Left colon (tissue), 2 donors: ENCODE measurements around the gene CENPS. TPM values are rescaled to one million over a fixed set of nuclear protein-coding genes. Genes with fewer than 3 reads are reported as not detected.
"Not testable (repeated sequence)": the region's sequence is repeated elsewhere in the genome, so short reads cannot be mapped to it uniquely, and the experiment has no call there.

Experiments used
- ATAC-seq: fragments of 200-7000 bp; cut with Tn5 transposase; one replicate; pipeline ENCODE4 v1.9.1; 2020; ENCODE audit warnings: mild to moderate bottlenecking, moderate library complexity
- DNase-seq, 2 donors: peaks; one replicate each; pipeline ENCODE4 v3.0.0-alpha.2; 2020
- intact Hi-C, 2 donors: fragments of 100-400 bp; cut with DNase I in 1 of 2; cut with micrococcal nuclease in 1 of 2; formaldehyde crosslinking; loops; one replicate each; pipeline versions ENCODE4 v1.11.2 to v1.14.0; 2022; cut with DNase I, micrococcal nuclease
- total RNA-seq, 2 donors: library from RNA; stranded (reverse); fragmentation: NEBNext Ultra II Directional; extraction: Animal tissue kit (Norgen Biotek cat#: 25700); gene quantifications; one replicate each; pipeline ENCODE4 v1.2.1, GENCODE V29; 2021
- donor health status: DM: no; HTN: no; CAD: no.
- donor health status: DM: yes; HTN: yes; CAD: no.

Gene CENPS
- total RNA-seq, 2 donors from 2014 or later = 11.8 to 11.9 TPM

DNA sequence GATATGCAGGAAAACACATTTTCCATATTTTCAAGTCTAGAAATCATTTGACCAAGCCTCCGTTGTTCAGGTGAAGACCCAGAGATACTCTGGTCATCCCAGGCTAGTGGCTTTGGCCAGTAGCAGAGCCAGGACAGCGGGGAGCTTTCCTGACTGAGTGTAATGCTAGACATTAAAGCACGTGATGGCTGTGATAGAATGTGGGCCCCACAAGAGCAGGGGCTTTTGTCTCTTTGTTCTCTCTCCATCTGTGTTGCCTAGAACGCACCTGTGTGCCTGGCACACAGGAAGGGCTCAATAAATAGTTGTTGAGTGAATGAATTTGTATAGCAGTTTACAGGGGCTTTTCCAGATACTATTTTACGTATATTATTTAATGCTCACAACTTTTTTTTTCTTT lies 10.6 kb downstream of the CENPS start:
- ATAC-seq = no peak
- intact Hi-C loops = no loop called here
- no peak for DNase-seq

- no peak for DNase-seq
- intact Hi-C loops = no loop called here
- no peak for ATAC-seq
These were observed 14.0 kb downstream of the CENPS start for GRCh38 chr1:10444248-10444647.

DNA sequence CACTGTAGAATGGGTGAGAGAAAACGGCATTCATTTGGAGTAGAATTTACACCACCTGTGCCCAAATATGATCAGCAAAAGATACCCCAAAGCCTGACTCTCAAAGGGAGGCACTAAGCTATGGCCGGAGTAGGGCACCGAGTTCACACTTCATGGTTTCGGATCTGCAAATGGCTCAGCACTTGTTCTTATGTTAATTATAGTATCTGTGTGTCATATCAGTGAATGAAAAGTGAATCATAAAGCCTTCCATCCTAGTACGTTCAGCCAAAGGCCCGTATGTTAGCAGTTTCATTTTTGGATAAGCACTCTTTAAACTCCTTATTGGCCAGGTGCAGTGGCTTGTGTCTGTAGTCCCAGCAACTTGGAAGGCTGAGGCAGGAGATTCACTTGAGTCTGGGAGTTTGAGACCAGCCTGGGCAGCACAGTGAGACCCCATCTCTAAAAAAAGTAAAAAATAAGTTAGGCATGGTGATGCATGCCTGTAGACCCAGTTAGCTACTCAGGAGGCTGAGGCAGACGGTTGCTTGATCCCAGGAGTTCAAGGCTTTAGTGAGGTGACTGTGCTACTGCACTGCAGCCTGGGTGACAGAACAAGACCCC lies 14.7 kb downstream of the CENPS start:
- ATAC-seq = no peak
- DNase-seq = no peak
- intact Hi-C loops = no loop called here

DNA sequence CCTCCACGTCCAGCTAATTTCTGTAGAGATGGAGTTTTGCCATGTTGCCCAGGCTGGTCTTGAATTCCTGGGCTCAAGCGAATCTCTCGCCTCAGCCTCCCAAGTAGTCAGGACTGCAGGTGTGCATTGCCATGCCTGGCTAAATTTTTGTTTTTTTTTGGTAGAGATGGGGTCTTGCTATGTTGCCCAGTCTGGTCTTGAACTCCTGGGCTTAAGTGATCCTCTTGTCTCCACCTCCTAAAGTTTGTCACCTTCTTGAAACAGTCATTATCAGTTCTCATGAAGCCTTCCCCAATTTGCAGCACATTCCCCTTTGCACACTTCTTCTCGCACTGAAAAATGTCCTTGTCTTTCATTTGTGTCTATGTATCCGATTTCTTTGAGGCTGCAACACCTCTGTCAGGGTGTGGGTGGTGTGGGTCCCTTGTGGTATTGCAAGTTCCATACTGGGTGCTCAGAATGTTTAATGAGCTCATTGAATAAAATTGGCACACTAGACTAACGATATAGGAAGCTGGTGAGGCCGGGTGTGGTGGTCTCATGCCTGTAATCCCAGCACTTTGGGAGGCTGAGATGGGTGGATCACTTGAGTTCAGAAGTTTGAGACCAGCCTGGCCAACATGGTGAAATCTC lies 16.7 kb downstream of the CENPS start:
- intact Hi-C loops = no loop called here
- no peak for ATAC-seq
- no peak for DNase-seq

- ATAC-seq (no peak), DNase-seq (no peak)
- intact Hi-C loops = no loop called here
These were observed 19.5 kb downstream of the CENPS start, which contains the start of gene CORT for GRCh38 chr1:10449751-10450150. Gene CORT (plus strand): TSS chr1:10450031. CDS start chr1:10450224, 193 bp downstream.

DNA sequence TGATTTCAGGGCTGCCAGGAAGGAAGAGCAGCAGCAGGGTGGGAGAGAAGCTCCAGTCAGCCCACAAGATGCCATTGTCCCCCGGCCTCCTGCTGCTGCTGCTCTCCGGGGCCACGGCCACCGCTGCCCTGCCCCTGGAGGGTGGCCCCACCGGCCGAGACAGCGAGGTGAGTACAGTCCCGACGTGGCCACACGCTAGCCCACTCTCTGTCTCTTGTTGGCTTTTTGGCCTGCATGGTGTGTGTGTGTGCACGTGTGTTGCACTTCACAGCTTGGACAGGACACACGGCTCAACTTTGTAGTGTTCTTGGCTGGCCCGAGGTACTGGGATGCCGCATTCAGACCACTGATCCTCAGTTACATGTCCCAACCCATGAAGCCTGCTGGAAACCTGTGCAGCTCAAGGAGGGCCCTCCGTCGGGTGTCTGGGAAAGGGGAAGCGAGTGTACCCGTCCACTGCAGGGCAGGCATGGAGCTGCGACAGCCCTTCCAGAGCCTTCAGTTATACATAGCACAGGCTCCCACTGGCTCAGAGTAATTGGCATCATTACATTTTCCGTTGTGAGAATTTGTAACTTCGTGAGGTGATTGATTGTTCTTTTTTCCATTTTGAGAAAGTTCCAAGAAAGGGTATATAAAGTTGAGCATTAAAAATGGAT lies 20.1 kb downstream of the CENPS start:
- DNase-seq = no peak
- no peak for ATAC-seq
- intact Hi-C loops = no loop called here

- intact Hi-C loops = no loop called here
- no peak for ATAC-seq
These were observed 20.6 kb downstream of the CENPS start for GRCh38 chr1:10450836-10451235.

GRCh38 chr1:10451287-10451686 lies 21.1 kb downstream of the CENPS start:
- DNase-seq (no peak), ATAC-seq (no peak)
- intact Hi-C loops = no loop called here

More at GRCh38 chr1:10450836-10451235, 20.6 kb downstream of the CENPS start:
- DNase-seq = no peak

DNA sequence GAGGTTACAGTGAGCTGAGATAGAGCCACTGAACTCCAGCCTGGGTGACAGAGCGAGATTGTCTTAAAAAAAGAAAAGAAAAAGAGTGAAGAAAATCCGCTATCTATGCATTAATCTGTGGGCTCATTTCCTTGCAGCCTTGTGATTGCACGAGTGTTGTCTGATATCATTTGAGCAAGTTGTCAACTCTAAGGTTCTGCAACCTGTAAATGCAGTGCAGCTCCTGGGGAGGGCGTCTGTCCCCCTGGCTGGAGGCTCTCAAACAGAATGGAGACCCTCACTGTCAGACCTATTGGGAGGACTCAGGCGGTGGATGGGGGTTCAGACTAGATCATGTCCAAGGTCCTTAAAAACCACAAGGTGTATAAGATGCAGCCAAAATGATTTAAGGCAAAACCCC lies 25.8 kb downstream of the CENPS start:
- DNase-seq = no peak
- ATAC-seq = no peak
- intact Hi-C loops = no loop called here

GRCh38 chr1:10456661-10457060 lies 26.4 kb downstream of the CENPS start:
- intact Hi-C loops = no loop called here
- DNase-seq (no peak), ATAC-seq (no peak)

DNA sequence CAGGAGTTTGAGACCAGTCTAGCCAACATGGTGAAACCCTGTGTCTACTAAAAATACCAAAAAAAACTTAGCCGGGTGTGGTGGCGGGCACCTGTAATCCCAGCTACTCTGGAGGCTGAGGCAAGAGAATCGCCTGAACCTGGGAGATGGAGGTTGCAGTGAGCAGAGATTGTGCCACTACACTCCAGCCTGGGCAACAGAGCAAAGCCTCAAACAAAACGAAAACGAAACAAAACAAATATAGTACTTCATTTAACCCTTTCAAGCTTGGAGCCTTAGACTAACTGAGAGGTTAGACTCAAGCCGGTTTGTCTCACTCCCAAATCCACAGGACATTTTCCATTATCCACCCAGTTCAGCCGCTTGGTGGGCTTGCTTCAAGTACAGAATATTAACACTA lies 27.2 kb downstream of the CENPS start:
- DNase-seq, intact Hi-C loops, ATAC-seq: not testable (repeated sequence)

- DNase-seq (no peak), ATAC-seq (no peak)
- intact Hi-C loops = no loop called here
These were observed 27.6 kb downstream of the CENPS start for GRCh38 chr1:10457875-10458274.

- peak; percentile 24 for ATAC-seq
- intact Hi-C loops = no loop called here
- DNase-seq = no peak
These were observed 29.0 kb downstream of the CENPS start for GRCh38 chr1:10459184-10459583.

- no peak for ATAC-seq
- DNase-seq = no peak
- intact Hi-C loops = no loop called here
These were observed 36.8 kb downstream of the CENPS start for GRCh38 chr1:10467078-10467477.

GRCh38 chr1:10470043-10470442 lies 39.8 kb downstream of the CENPS start:
- ATAC-seq (no peak), DNase-seq (no peak)
- intact Hi-C loops = no loop called here

- intact Hi-C loops = no loop called here
These were observed 41.4 kb downstream of the CENPS start for GRCh38 chr1:10471411-10472219.

DNA sequence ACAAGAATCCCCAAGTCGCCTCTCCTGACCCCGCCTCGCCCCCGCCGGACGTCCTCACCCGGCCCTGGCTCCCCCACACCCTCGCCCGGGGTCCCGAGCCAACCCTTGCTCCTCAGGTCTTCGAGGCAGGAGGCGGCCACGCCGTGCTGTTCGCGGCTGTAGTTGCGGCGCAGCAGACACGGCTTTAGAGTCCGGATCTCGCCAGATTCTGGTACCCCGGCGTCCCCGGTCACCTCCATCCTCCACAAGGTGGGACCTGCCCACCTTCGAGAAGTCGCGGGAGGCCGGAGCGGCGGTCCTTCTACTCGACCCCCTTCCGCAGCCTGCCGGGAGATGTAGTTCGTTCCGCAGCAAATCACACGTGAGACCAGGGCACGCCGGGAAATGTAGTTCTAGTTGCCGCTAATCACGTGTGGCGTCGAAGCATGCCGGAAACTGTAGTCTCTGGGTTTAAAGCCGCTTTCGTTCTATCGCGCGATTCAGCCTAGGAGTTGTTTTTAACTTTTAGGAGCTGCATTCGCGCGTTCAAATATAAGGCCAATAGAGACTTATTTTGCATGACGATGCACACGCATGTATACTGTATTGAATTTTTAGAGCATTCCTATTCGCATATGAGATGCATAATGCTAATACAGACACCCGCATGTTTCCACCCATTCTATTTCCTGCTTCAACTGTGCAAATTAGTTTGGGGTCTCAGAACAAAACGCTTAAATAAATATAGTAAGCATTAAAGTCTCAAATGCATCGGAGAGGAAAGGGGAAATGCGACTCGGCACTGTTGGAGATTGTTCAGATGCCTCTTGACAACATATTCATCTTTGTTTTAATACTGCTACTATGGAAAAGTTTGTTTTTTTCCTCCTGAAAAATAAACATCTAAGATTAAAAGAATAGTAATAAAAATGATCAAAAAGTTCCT lies 42.2 kb downstream of the CENPS start, which contains the start of gene DFFA:
DFFA (minus strand) TSS at position 310 of the 925 bp plus-strand sequence; CDS start at position 239, 71 bp downstream.
- intact Hi-C loops = no loop called here
- peak; percentile 95 to 96 for DNase-seq
- ATAC-seq = peak; percentile 83

More at GRCh38 chr1:10471411-10472219, 41.4 kb downstream of the CENPS start:
- ATAC-seq = peak; percentile 5
- DNase-seq = no peak

- ATAC-seq (no peak), DNase-seq (no peak)
- intact Hi-C loops = no loop called here
These were observed 43.0 kb downstream of the CENPS start for GRCh38 chr1:10473145-10473765.
